ENCODE data around the gene CLMN. TPM values are rescaled to one million over a fixed set of nuclear protein-coding genes. Genes with fewer than 3 reads are reported as not detected.

Gene CLMN
- polyA plus RNA-seq, 3 donors, result 19.7 to 46.2 (median 22.0) TPM

DNA sequence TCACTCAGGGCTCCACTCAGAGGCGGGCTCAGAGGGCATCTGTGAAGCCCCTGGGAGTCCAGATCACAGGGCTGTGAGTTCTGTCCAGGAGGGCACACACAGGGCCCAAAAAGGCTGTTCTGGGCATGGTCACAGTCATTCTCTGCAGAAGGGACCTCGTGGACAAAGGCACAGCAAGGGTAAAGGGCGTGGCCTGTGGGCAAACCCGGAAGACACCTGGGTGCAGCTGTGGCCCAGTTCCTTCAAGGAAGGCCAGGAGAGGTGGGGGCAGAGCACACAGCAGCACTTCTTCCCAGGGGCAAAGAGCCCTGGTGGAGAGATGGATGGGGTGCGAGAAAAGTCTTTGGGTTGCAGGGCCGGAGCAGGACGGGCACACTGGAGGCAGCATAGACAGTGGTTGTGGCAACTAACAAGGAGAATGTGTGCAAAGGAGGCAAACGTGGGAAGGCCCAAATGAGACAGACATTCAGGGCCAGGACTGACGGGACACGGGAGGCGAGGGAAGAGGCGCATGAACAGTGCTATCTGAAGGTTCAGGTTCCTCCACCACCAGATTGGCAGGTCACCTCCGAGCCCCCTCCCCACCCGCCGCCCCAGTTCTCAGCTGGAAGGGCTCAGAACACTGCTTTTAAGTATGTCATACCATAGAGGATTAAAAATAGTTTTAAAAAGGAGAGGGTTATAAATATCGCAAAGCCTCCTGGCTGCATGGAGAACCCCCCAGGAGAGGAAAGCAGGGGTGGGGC lies 8.9 kb downstream of the CLMN start:
- DNase-seq (ENCODE audit: extremely low read depth in 1 of 11, low read depth in 9 of 11, low spot score in 4 of 11), result no peak

DNA sequence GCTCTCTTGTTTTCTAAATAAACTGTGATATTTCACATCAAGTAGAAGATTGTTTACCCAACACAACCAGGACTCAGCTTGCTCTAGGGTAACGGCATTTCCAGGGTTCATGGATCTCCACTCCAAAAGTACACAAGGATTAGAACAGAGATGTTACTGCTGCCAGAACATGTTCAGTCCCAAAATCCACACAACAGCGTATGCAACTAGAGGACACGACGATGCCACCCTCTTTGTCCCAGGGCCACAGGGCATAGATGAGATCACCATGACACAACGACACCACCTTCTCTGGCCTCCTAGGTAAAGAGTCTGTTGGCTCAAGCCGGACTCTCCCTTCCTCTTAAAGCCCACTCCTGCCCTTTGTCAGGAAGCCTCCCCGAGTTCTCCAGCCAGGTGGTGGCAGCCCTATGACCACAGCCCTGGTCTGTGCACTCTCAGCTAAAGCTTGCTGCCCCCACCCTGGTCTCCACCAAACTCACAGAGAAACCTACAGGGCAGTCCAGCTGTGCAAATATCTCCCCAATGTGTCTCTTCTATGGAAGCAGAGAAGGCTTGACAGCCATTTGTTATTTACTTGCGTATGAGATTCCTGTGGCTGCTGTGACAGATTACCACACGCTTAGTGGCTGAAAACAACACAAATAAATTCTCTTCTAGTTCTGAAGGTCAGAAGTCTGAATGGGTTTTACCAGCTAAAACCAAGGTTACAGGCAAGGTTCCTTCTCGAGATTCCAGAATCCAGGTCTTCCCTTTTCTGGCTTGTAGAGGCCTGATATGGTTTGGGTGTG lies 10.3 kb downstream of the CLMN start:
- no peak for DNase-seq (ENCODE audit: extremely low read depth in 1 of 11, low read depth in 9 of 11, low spot score in 4 of 11)

DNA sequence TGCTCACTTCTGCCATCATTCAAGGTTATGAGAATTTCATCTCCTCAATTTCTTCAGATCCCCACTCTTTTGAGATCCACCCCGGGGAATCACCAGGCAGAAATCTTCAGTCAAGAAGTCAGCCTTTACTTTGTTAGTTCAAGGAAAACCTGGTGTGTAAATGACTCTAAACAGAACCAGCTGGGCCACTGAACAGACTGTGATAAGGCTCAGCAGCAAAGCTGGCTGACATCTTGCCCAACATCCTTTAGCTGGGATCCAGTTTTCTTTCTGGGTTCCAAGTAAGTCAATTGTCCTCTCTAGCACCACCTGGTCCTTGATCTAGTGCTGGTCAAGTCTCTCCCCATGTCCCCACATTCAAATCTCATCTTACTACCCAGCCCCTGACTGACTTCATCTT lies 11.6 kb downstream of the CLMN start:
- no peak for DNase-seq (ENCODE audit: extremely low read depth in 1 of 11, low read depth in 9 of 11, low spot score in 4 of 11)

DNA sequence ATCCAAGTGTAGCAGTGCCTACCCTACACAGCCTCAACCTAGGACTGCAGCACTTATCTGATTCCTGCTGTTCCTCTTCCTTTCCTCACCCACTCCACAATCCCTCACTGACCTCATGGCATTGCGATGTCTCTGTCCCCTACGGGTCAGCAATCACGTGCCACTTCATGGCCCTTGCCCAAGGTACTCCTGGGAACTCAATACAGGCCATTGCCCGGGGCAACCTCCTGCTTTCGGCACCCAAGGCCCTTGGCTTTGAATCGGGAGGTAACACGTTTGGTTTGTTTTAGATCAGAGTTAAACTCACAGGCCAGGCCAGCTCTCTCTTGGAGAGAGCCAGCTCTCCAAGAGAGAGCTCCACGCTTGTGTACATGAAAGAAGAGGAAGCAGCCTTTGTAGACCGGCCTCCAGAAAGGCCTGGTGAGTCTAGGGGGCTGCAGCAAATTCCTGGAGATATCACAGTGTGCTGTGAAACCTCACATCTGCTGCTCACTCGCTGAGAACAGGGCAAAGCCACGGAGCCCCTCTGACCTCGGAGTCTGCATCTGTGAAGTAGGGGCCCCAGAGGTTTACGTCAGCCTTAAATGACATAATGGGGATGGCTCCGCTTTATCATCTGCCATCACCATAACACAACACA lies 12.2 kb downstream of the CLMN start:
- no peak for DNase-seq (ENCODE audit: extremely low read depth in 1 of 11, low read depth in 9 of 11, low spot score in 4 of 11)

DNA sequence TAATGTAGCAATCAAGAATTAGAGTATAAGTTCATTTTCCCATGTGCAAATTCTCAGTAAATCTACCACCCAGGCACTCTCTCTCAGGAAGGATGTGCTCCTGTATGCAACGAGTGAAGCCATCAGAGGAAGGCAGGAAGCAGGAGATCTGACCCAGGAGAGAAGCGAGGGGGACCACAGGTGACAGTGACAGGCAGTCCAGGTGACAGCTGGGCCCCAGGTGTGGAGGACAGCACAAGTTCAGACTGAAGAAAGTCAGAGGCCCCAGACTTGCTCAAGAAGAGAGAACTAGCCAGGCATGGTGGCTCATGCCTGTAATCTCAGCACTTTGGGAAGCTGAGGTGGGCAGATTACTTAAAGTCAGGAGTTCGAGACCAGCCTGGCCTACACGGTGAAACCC lies 13.8 kb downstream of the CLMN start:
- DNase-seq (ENCODE audit: extremely low read depth in 1 of 11, low read depth in 9 of 11, low spot score in 4 of 11), result no peak

DNA sequence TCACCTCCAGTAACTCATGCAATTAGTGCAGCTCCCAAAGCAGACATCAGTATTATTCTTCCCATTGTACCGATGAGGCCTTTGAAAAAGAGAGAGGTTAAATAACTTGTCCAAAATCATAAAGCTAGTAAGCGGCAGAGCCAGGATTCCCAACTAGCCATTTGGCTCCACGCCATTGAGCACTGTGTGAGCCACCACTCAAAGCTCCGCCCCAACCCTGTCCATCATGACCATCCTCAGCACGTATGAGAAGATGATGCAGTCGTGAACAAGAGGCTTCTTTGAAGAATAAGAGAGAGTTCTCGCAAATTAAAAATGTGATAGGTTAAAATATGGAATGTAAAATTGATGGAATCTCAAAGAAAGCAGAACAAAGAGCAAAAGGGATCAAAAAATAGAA lies 14.6 kb downstream of the CLMN start:
- no peak for DNase-seq (ENCODE audit: extremely low read depth in 1 of 11, low read depth in 9 of 11, low spot score in 4 of 11)

DNA sequence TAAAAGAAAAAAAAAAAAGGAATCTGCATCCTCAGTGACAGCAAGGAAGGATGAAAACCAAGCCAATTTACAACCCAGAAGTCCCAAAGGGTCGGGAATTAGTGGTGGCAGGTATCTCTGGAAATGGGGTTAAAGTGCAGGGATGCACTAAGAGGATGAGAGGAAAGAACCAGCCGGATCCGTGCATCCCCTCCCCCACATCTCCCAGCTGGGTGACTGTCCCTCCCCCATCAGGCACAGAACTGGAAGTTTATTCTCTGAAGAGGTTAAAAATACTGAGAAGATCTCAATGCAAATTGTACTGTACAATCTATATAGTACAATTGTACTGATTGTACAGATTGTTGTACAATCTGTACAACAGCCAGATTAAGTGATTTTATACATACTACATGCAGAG lies 15.4 kb downstream of the CLMN start:
- no peak for DNase-seq (ENCODE audit: extremely low read depth in 1 of 11, low read depth in 9 of 11, low spot score in 4 of 11)

DNA sequence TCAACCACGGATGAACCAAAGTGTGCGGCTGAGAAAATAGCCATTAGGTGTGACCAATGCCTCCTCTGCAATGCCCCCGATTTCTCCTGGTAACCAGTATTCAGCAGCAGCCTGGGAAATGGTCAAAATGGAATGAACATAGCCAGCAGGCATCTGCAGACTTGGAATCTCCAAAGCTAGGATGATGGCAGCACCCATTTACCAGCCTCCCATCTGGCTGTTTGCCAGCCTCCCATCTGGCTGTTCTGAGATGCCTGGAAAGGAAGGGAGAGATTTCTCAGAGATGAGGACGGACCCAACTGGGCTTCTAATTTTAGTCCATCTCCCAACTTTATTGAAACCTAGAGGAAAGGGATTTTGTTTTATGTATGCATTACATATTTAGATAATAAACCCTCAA lies 16.2 kb downstream of the CLMN start:
- DNase-seq (ENCODE audit: extremely low read depth in 1 of 11, low read depth in 9 of 11, low spot score in 4 of 11), result no peak

DNA sequence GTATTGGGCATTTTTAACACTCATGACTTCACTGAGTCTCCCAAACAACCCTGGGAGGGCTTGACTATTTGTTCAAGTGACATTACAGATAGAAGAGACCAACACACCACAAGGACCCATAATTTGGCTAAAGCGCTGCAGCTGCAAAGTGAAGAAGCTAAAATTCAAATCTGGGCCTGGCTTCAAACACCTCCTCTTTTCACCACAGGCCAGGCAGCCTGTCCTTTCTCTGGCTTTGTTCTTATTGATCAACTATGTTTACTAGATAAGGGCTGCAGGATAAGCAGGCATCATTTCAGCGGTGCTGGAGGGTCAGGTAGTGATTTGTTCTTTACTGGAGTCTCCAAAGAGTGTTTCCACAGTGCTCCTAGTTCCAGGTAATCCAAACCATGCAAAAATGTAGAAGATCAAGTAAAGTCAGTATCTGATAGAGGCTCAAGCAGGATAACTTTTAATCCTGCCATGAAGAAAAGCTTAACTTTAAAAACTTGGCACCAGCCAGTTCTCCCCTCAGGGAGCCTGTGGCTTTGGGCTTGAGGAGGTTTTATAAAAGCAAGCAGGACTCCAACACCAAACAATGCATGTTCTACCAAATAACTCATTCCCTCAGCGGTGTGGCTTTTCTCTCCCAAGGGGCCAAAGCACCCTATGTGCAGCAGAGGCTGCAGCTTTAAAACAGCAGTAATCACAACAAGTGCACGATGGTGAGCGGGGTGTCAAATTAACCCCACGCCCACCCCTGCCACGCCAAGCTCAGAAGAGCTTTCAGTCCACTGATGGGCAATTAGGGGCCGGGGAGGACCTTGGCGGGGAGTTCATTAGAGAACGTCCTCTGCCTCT lies 16.8 kb downstream of the CLMN start:
- DNase-seq (ENCODE audit: extremely low read depth in 1 of 11, low read depth in 9 of 11, low spot score in 4 of 11), result no peak

DNA sequence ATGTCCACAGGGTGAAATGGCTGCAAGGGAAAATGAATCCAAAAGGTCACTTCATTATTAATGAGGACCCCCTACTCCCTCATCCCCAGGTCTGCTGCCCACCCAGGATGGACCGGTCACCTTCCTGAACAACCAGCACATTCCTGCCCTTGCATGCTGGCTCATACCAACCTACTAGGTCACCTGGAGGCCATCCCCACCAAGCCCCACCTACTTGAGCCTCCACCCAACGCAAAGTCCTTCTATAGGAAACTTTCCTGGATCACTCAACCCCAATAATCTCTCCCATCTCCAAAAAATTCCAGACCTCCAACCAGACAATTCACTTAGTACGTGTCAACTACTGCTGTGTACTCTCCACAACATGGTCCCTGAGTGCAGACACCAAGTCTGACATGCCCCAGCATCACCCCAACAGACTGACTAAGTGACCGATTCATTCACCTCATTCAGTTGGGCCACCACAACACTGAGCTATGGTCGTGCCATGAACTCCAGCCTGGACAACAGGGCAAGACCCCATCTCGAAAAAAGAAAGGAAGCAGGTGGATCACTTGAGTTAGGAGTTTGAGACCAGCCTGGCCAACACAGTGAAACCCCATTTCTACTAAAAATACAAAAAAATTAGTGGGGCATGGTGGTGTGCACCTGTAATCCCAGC lies 18.1 kb downstream of the CLMN start:
- no peak for DNase-seq (ENCODE audit: extremely low read depth in 1 of 11, low read depth in 9 of 11, low spot score in 4 of 11)

DNA sequence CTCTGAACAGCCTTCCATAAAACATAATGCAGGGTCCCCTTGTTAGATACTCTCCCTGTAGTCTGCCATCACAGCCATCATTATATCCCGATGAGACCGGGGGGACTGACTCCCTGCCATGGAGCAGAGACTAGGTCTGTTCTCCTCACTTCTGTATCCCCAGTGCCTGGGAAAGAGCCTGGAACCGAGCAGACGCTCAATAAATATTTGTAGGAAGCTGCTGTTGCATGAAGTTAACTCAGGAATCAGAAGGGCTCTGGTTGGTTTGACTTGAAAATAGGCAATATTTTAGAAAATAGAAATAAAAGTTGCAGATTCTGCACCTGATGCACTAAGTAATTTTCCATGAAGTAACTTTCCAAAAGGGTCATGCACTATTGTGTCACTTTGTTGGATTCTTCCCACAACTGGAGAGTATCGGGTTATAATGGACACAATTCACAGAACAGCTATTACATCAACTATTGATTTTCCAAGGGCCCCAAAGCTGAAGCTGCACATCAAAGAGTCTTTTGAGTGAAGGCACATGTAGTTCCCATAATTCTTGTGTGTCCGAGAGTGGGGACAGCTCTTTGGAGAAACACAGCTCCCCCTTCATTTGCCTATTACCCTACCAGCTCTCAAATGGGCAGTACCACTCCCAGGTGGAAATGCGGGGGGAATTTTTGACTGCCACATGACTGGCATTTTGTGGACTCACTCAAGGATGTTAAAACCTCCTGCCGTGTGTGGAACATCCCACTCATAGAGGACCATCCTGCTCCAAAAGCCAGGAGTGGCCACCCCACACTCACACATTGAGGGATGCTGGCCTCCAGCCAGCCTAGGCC lies 18.8 kb downstream of the CLMN start:
- DNase-seq (ENCODE audit: extremely low read depth in 1 of 11, low read depth in 9 of 11, low spot score in 4 of 11), result no peak

DNA sequence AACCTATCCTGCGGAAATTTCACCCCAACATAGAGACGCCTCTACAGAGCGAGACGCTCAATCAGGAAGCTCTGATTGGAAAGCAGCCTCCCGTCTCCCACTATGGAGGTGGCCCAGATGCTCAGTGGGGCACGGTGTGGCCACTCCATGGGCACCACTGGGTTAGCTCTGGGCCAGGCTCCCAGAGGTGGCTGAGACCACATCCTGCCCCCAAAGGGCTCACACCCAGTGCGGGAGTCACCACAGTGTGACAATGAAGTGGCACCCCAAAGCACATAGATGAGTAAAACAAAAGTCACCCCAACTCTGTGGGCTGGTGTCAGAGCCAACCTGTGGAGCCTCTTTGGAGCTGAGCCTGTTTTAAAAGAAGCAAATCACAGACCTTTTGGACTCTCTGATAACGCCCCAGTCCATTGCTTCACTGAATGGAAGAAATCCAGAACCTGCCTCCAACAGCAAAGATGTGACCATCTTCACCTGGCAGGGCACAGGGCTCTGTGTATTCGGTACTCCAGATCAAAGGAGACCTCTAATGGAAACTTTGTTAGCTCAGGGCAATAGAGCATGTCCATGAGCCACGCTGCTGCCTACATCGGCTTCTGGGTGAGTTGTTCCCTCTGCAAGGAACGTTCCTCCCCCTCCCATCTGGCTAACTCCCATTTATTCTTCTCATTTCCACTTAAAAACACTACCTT lies 19.6 kb downstream of the CLMN start:
- DNase-seq (ENCODE audit: extremely low read depth in 1 of 11, low read depth in 9 of 11, low spot score in 4 of 11), result no peak

DNA sequence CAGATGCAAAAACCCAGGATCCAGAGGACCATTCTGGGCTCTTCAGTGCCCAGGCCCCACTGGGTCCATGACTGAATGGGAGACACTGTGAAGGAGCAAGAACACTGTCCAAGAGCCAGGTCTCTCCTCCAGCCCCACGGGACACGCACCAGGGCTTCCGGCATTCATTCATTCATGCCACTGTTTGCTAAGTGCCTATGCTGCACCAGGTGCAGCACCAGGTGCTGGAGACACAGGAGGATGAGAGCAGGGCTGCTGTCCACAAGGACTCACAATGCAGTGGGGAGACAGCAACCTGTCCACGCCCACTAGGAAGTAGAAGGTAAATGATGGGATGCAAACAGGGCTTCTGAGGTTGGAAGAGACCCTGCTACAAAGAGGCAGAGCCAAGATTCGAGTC lies 20.4 kb downstream of the CLMN start:
- DNase-seq (ENCODE audit: extremely low read depth in 1 of 11, low read depth in 9 of 11, low spot score in 4 of 11), result no peak

DNA sequence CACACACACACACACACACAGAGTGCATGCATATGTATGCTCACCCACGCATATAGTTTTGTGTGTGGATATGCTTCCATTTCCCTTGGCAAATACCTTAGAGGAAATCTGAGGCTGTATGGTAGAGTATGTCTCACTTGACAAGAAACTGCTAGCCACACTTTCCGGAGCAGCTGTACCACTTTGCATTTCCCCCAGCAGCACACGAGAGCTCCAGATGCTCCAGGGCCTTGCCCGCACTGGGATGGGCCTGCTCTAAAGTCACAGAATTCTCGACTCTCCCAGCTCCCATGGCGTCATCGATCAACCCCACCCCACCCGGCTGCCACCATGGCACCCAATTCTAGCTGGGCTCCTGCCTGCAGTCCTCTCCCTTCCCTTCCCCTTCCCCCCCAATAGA lies 21.9 kb downstream of the CLMN start:
- no peak for DNase-seq (ENCODE audit: extremely low read depth in 1 of 11, low read depth in 9 of 11, low spot score in 4 of 11)

DNA sequence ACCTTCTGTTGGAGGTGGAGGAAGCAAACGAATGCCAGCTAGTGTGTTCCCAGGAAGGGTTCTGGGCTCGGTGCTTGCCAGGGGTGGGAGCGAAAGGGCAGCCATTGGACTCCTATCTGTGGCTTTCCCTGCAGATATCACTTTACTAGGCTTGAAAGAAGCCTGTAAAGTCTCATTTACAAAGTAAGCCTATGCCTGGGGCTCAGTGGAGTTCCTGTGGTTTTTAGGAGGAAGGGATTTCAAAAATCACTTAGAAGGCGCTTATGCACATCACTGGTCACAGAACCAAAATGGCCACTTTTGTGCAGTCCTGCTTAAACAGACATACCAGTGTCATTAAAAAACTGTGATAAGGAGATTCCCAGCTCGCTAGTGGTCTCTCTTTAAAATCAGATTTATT lies 22.7 kb downstream of the CLMN start:
- DNase-seq (ENCODE audit: extremely low read depth in 1 of 11, low read depth in 9 of 11, low spot score in 4 of 11), result no peak

DNA sequence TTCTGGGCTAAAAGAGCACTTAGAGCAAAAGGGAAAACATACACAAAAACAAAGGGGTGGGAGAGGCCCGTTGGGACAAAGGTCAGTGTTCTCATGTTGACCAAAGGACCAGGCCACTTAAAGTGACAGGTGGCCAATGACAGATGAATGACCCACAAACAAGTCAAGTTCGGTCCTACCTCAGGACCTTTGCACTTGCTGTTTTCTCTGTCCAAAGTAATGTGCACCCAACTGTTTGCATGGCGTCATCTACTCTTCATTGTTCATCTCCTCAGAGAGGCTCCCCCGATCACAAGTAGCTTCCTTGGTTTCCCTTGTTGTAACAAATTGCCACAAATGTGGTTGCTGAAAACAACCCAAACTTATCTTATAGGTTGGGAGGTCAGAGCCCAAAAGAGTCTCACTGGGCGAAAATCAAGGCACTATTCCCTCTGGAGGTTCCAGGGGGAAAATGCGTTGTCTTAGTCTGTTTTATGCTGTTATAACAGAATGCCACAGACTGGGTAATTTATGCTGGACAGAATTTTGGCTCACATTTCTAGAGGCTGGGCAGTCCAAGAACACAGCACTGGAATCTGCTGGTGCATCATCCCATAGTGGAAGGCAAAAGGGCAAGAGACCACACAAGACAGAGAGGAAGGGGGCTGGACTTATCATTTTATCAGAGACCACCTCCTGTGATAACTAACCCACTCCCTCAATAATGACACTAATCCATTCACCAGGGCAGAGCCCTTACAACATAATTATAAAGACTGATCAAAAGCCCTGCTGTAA lies 23.9 kb downstream of the CLMN start:
- DNase-seq (ENCODE audit: extremely low read depth in 1 of 11, low read depth in 9 of 11, low spot score in 4 of 11), result no peak
